Activated CD8-positive, alpha-beta T cell treated with anti-CD3 and anti-CD28 coated beads for 36 hours (primary cell): ENCODE measurements around the gene CCNC. TPM values are rescaled to one million over a fixed set of nuclear protein-coding genes. Genes with fewer than 3 reads are reported as not detected.
A peak's percentile ranks its signal among the peaks of the same experiment; 100 is the strongest.

Experiments used
- ATAC-seq: fragments of 200-7000 bp; cut with Tn5 transposase; one replicate; pipeline ENCODE4 v1.10.0; 2021; ENCODE audit warnings: mild to moderate bottlenecking, moderate library complexity
- CTCF ChIA-PET: fragments of 350-600 bp; sonication (Branson Sonifier 250); formaldehyde crosslinking; loops from one replicate; lab custom pipeline; 2021; ENCODE audit warnings: antibody characterized with exemption; lab: Charles Lee
- POLR2A ChIA-PET: fragments of 350-600 bp; sonication (Branson Sonifier 250); formaldehyde crosslinking; loops from one replicate; lab custom pipeline; 2021; ENCODE audit warnings: antibody characterized with exemption; lab: Charles Lee
- DNase-seq: peaks from one replicate; pipeline ENCODE4 v3.0.0-alpha.2; 2020
- H3K27ac Mint-ChIP-seq: one replicate; pipeline ENCODE4 v1.8.0; 2021; ENCODE audit warnings: mild to moderate bottlenecking, mixed read lengths
- H3K27me3 Mint-ChIP-seq: one replicate; pipeline ENCODE4 v1.8.0; 2021; ENCODE audit warnings: mixed read lengths
- H3K36me3 Mint-ChIP-seq: one replicate; pipeline ENCODE4 v1.8.0; 2021; ENCODE audit warnings: low read depth, mixed read lengths
- H3K4me1 Mint-ChIP-seq: one replicate; pipeline ENCODE4 v1.8.0; 2021; ENCODE audit warnings: low read depth, mixed read lengths
- H3K4me3 Mint-ChIP-seq: one replicate; pipeline ENCODE4 v1.8.0; 2021; ENCODE audit warnings: mild to moderate bottlenecking, moderate library complexity, mixed read lengths
- H3K9me3 Mint-ChIP-seq: one replicate; pipeline ENCODE4 v1.8.0; 2021; ENCODE audit warnings: mixed read lengths
- intact Hi-C: fragments of 100-400 bp; cut with micrococcal nuclease; formaldehyde crosslinking; loops from one replicate; pipeline ENCODE4 v1.10.0; 2022
- total RNA-seq, 2 experiments: library from RNA; stranded (reverse); gene quantifications; one replicate each; pipeline ENCODE4 v1.2.3, GENCODE V29; 2021
- TF ChIP-seq, protein P1 (sequence below): fragments of 200-600 bp; IDR thresholded peaks from one replicate; pipeline ENCODE4 v1.8.0; 2022; ENCODE audit warnings: antibody characterized with exemption, mild to moderate bottlenecking

The CCNC gene
- total RNA-seq, 2 experiments from 2014 or later = 72.3 to 75.4 TPM

DNA sequence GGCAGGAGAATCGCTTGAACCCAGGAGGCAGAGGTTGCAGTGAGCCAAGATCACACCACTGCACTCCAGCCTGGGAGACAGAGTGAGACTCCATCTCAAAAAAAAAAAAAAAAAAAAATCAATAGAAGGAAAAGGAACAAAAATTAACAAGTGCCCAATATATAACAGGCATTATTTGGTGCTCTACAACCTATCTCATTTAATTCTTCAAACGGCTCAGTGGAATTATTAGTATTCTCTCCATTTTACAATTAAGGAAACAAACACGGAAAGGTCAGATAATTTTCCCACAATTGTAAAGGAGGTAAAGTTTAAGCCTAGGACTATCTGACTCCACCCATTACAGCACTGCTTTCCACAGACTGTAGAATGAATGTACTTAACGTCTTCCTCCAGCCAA, 19.8 kb downstream of the CCNC start:
- POLR2A ChIA-PET = no interaction called here
- TF ChIP-seq, protein P1, sequence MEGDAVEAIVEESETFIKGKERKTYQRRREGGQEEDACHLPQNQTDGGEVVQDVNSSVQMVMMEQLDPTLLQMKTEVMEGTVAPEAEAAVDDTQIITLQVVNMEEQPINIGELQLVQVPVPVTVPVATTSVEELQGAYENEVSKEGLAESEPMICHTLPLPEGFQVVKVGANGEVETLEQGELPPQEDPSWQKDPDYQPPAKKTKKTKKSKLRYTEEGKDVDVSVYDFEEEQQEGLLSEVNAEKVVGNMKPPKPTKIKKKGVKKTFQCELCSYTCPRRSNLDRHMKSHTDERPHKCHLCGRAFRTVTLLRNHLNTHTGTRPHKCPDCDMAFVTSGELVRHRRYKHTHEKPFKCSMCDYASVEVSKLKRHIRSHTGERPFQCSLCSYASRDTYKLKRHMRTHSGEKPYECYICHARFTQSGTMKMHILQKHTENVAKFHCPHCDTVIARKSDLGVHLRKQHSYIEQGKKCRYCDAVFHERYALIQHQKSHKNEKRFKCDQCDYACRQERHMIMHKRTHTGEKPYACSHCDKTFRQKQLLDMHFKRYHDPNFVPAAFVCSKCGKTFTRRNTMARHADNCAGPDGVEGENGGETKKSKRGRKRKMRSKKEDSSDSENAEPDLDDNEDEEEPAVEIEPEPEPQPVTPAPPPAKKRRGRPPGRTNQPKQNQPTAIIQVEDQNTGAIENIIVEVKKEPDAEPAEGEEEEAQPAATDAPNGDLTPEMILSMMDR = no peak
- Mint-ChIP-seq H3K27ac (no peak overlapping the region), H3K9me3 (no peaks in the 10 kb centered on the region), H3K4me1 (peaks cover 5% of the 10 kb centered on the region), H3K27me3 (no peaks in the 10 kb centered on the region), H3K4me3 (no peak overlapping the region), H3K36me3 (peaks cover 37% of the 10 kb centered on the region)
- DNase-seq (no peak), ATAC-seq (no peak)
- intact Hi-C loops = no loop called here
- CTCF ChIA-PET = no interaction called here

DNA sequence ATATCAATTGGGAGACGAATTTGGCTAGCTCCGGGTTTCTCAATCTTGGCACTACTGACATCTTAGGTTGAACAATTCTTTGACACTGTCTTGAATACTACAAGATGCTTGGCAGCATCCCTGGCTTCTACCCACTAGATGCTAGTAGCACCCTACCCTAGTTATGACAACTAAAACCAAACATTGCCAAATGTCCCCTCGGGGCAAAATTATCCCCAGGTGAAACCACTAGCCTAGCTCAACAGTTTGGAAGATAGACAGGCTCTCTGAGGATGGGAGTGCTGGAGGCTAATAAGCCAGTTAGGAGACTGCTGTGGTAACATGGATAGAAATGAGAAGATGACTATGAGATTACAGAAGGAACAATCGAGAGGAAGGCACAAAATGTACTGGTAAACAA, 20.9 kb downstream of the CCNC start:
- Mint-ChIP-seq H3K36me3 (peaks cover 40% of the 10 kb centered on the region), H3K4me3 (no peak overlapping the region)

DNA sequence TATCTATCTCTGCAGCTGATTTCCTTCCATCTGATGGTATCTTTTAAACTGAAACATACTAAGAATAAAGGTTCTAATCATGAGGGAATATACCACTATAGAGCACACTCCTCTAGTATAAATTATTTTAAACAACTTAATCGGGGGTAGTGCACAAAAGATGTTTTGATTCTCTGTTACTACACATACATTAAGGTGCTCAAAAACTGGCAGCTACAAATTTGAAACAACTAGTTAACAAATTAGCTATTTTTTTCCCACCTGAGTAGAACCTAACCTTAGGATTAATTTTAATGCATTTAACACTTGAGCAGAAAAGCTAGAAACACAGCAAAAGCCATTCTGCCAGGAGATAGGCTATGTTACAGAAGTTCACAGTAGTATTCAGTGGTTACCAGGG, 23.0 kb downstream of the CCNC start:
- peaks cover 43% of the 10 kb centered on the region for H3K36me3 Mint-ChIP-seq
- TF ChIP-seq, protein P1 = no peak
- peaks cover 3% of the 10 kb centered on the region for H3K4me1 Mint-ChIP-seq
- no peak for DNase-seq
- ChIA-PET CTCF (interaction anchor here (0.8 to 1.2 kb wide), 2 partner anchors 23 to 24 kb away, joined by 3 read pairs; partner anchors contain the start of gene CCNC), POLR2A (interaction anchor here (0.9 to 1.2 kb wide), 3 partner anchors 14 to 23 kb away, joined by 3 to 5 read pairs (median 4); partner anchors contain the start of gene CCNC)
- peak overlapping the region; percentile 30 for H3K27ac Mint-ChIP-seq
- H3K4me3 Mint-ChIP-seq = no peak overlapping the region
- no peaks in the 10 kb centered on the region for H3K9me3 Mint-ChIP-seq
- intact Hi-C loops = no loop called here
- H3K27me3 Mint-ChIP-seq = no peaks in the 10 kb centered on the region
- no peak for ATAC-seq

More for the DNA sequence above, 20.9 kb downstream of the CCNC start:
- H3K27me3 Mint-ChIP-seq = no peaks in the 10 kb centered on the region
- POLR2A ChIA-PET = no interaction called here
- intact Hi-C loops = no loop called here
- ATAC-seq = no peak
- H3K9me3 Mint-ChIP-seq = no peaks in the 10 kb centered on the region
- no peak overlapping the region for H3K27ac Mint-ChIP-seq
- H3K4me1 Mint-ChIP-seq = peaks cover 5% of the 10 kb centered on the region
- no peak for DNase-seq
- CTCF ChIA-PET = interaction anchor here (1.3 kb wide), 1 partner anchor 80 kb away, joined by 6 read pairs; no protein-coding TSS in a partner anchor
- TF ChIP-seq, protein P1 = no peak

DNA sequence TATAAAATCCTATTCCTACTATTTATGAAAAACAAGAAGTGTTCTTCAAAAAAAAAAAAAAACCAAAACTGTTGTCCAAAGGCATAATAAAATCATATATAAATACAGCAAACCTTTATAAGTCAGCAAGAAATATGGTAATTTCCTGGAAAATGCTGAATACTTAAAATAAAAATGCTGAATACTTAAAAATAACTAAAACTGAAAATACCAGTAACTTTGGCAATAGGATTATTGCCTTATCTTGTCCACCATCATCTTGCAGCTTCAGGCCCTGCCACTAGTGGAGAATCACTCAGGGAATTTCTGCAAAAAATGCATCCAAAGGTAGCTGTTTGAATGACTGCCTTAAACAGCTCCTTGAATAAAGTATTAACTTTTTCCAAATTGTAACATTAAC, 24.5 kb downstream of the CCNC start:
- no peaks in the 10 kb centered on the region for H3K9me3 Mint-ChIP-seq
- H3K27me3 Mint-ChIP-seq = no peaks in the 10 kb centered on the region
- intact Hi-C loops = no loop called here
- TF ChIP-seq, protein P1 = no peak
- peaks cover 3% of the 10 kb centered on the region for H3K4me1 Mint-ChIP-seq
- peaks cover 37% of the 10 kb centered on the region for H3K36me3 Mint-ChIP-seq
- H3K27ac Mint-ChIP-seq = no peak overlapping the region
- ChIA-PET CTCF (interaction anchor here (1.2 to 1.6 kb wide), 2 partner anchors 22 to 24 kb away, joined by 3 to 4 read pairs; partner anchors contain the start of gene CCNC), POLR2A (no interaction called here)
- DNase-seq (no peak), ATAC-seq (no peak)
- no peak overlapping the region for H3K4me3 Mint-ChIP-seq

DNA sequence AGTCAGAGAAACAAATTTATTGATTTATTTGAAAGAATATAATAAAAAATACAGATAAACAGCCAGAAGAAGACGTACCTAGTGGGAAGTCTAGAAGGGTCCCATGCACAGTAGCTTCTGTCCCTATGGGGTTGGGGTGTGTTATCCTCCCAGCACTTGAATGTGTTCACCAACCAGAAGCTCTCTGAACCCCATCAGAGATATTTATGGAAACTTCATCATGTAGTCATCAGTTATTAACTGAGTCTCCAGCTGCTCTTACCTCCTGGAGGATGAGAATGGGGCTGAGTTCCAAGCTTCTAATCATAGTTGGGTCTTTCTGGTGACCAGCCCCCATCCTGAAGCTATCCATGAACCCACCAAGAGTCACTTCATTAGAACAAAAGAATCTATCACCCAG, 37.8 kb downstream of the CCNC start:
- no peak overlapping the region for H3K4me3 Mint-ChIP-seq
- DNase-seq (no peak), ATAC-seq (no peak)
- no peaks in the 10 kb centered on the region for H3K4me1 Mint-ChIP-seq
- TF ChIP-seq, protein P1 = no peak
- H3K9me3 Mint-ChIP-seq = no peaks in the 10 kb centered on the region
- no peaks in the 10 kb centered on the region for H3K27me3 Mint-ChIP-seq
- intact Hi-C loops = no loop called here
- peaks cover 4% of the 10 kb centered on the region for H3K36me3 Mint-ChIP-seq
- POLR2A ChIA-PET = interaction anchor here (1.2 to 1.8 kb wide), 4 partner anchors 9 to 35 kb away, joined by 3 to 7 read pairs (median 4); no protein-coding TSS in a partner anchor
- CTCF ChIA-PET = interaction anchor here (1.8 kb wide), 1 partner anchor 10 kb away, joined by 12 read pairs; no protein-coding TSS in a partner anchor
- no peak overlapping the region for H3K27ac Mint-ChIP-seq
